Right lobe of liver (tissue), 6 donors: ENCODE results near the gene EEF1AKMT3. TPM values are rescaled to one million over a fixed set of nuclear protein-coding genes. Genes with fewer than 3 reads are reported as not detected.
A peak's percentile ranks its signal among the peaks of the same experiment; 100 is the strongest.
"Not testable (repeated sequence)": the region's sequence is repeated elsewhere in the genome, so short reads cannot be mapped to it uniquely, and the experiment has no call there.

Experiments
- ATAC-seq, 4 donors: fragments of 200-7000 bp; cut with Tn5 transposase; one replicate each; pipeline ENCODE4 v1.9.1; 2020; ENCODE audit warnings: mild to moderate bottlenecking in 4 of 4, moderate library complexity in 4 of 4
- DNase-seq, 3 donors: peaks; one replicate each; pipeline ENCODE4 v3.0.0-alpha.2; 2020
- H3K27ac ChIP-seq, 3 donors: fragments of 200-600 bp; one replicate each; pipeline ENCODE4 v1.8.0; 2022
- H3K27me3 ChIP-seq, 2 donors: fragments of 200-600 bp; one replicate each; pipeline ENCODE4 v1.8.0; 2022
- H3K36me3 ChIP-seq, 4 donors: fragments of 200-600 bp; sonication (generic) in 1 of 4; one replicate each; pipeline versions ENCODE4 v1.5.1 to v1.8.0; 2017 to 2022; ENCODE audit warnings: control low read depth in 1 of 4
- H3K4me1 ChIP-seq, 4 donors: fragments of 200-600 bp; sonication (generic) in 1 of 4; one replicate each; pipeline versions ENCODE4 v1.5.1 to v1.8.0; 2017 to 2022; ENCODE audit warnings: control low read depth in 1 of 4
- H3K4me3 ChIP-seq, 3 donors: fragments of 200-600 bp; one replicate each; pipeline ENCODE4 v1.8.0; 2022
- H3K9me3 ChIP-seq, 4 donors: fragments of 200-600 bp; sonication (generic) in 1 of 4; one replicate each; pipeline versions ENCODE4 v1.5.1 to v1.8.0; 2017 to 2022; ENCODE audit warnings: control low read depth in 1 of 4
- POLR2A ChIP-seq: fragments of 450-650 bp; IDR thresholded peaks from one replicate; pipeline ENCODE4 v1.6.1; 2017; ENCODE audit warnings: antibody characterized with exemption, mild to moderate bottlenecking
- WGBS: methylation state at CpG from one replicate; pipeline ENCODE4 v1.1.6; 2018; ENCODE audit warnings: low coverage, low lambda C conversion rate; ENCODE audit not compliant: insufficient coverage; ENCODE audit errors: missing lambda C conversion rate; 5-methylcytosine and 5-hydroxymethylcytosine counted together
- intact Hi-C, 2 donors: fragments of 100-400 bp; cut with DNase I; formaldehyde crosslinking; loops; one replicate each; pipeline versions ENCODE4 v1.11.2 to v1.14.1; 2022
- total RNA-seq, 6 experiments: library from RNA; depleted of rRNA in 2 of 6; stranded (reverse); fragments of >200 nt in 2 of 6; fragmentation: NEBNext Ultra II Directional in 3 of 6; extraction: Animal tissue kit (Norgen Biotek cat#: 25700) in 3 of 6; gene quantifications; one replicate each; pipeline versions ENCODE4 v1.1.0 to v1.2.4, GENCODE V29; 2016 to 2023
- TF ChIP-seq, protein P1 (sequence below), 4 donors: fragments of 200-600 bp in 3 of 4; fragments of 450-650 bp in 1 of 4; IDR thresholded peaks; one replicate each; pipeline versions ENCODE4 v1.5.1 to v1.8.0; 2016 to 2022; ENCODE audit warnings: antibody characterized with exemption in 4 of 4, mild to moderate bottlenecking in 2 of 4
- donor health status: DM: no; HTN: yes; CAD: no.
- donor health status: DM: no; HTN: no; CAD: no.
- donor health status: DM: no; HTN: no; CAD: no.
- donor health status: DM: no; HTN: yes; CAD: no.
- donor health status: DM: no; HTN: yes; CAD: no.

EEF1AKMT3 gene
- total RNA-seq, 6 experiments from 2014 or later, result 3.2 to 5.5 (median 3.7) TPM

DNA sequence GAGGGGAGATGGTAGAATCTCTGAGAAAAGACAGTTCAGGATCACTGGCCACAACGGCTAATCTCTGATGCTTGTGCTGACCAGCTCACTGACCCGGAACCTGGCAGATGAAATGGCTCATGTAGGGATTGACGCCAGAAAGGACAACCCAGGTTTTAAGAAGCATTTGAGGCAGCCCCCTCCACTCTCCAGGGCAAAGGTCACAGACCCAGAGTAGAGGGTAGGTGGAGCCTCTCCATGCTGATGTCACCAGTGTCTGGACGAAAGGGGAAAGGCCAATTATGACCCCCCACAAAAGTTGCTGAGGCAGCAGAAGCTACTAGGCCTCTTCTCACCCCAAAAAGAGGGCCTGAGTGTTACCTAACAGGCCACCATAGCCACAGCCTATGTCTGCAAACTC lies 1.7 kb upstream of the EEF1AKMT3 start:
- Histone ChIP-seq H3K36me3 (no peaks in the 10 kb centered on the region), H3K27ac (no peak overlapping the region), H3K27me3 (no peaks in the 10 kb centered on the region), H3K9me3 (no peaks in the 10 kb centered on the region), H3K4me3 (no peak overlapping the region), H3K4me1 (peaks cover 2 to 15% (median 8%) of the 10 kb centered on the region in 4 donors)
- WGBS, result 82% methylated on average over 3 of the region's 4 CpGs
- intact Hi-C loops, result no loop called here
- DNase-seq (no peak), ATAC-seq (no peak)
- TF ChIP-seq, protein P1, sequence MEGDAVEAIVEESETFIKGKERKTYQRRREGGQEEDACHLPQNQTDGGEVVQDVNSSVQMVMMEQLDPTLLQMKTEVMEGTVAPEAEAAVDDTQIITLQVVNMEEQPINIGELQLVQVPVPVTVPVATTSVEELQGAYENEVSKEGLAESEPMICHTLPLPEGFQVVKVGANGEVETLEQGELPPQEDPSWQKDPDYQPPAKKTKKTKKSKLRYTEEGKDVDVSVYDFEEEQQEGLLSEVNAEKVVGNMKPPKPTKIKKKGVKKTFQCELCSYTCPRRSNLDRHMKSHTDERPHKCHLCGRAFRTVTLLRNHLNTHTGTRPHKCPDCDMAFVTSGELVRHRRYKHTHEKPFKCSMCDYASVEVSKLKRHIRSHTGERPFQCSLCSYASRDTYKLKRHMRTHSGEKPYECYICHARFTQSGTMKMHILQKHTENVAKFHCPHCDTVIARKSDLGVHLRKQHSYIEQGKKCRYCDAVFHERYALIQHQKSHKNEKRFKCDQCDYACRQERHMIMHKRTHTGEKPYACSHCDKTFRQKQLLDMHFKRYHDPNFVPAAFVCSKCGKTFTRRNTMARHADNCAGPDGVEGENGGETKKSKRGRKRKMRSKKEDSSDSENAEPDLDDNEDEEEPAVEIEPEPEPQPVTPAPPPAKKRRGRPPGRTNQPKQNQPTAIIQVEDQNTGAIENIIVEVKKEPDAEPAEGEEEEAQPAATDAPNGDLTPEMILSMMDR (IDR thresholded peaks at IDR 0.05), result no peak
- no peak for TF ChIP-seq POLR2A

DNA sequence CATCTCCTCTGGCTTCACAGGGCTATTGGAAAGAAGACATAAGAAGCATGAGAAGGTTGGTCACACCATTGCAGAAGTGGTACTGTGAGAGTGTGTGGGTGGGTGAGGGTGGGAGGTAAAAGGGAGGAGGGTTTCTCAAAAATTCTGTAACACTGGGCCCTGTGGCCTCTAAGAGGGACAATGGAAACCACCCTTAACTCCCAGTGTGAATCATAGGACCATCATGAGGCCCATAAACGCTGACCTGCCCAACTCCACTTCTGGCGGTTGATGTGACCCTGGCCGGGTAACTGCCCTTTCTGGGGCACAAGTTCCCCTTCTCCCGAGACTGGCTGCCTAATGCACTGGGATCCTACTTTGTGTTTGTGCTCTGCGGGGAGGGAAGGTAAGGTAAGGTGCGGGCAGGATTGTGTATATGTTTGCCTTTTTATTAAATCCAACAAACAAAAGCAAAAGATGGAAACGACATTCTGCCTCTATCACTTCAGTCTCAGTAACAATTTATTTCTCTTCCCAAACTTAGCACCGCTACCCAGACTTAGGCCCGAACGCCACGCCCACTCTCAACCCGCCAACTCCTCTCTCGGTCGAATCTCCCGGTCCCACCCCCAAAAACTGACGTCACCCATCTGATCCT lies 1.1 kb upstream of the EEF1AKMT3 start:
- Histone ChIP-seq H3K36me3 (no peaks in the 10 kb centered on the region), H3K27ac (peak overlapping the region; percentile 75 to 96 (median 75)), H3K9me3 (no peaks in the 10 kb centered on the region), H3K4me1 (peaks cover 2 to 11% (median 7%) of the 10 kb centered on the region in 4 donors), H3K27me3 (no peaks in the 10 kb centered on the region), H3K4me3 (peak overlapping the region; percentile 72 to 88 (median 79))
- no peak for TF ChIP-seq POLR2A
- TF ChIP-seq, protein P1 (IDR thresholded peaks at IDR 0.05), result no peak
- DNase-seq, result peak; percentile 86 to 89 (median 89)
- peak; percentile 78 to 82 (median 79) for ATAC-seq
- intact Hi-C loops, result no loop called here
- under 1% methylated on average over 15 of the region's 16 CpGs for WGBS

DNA sequence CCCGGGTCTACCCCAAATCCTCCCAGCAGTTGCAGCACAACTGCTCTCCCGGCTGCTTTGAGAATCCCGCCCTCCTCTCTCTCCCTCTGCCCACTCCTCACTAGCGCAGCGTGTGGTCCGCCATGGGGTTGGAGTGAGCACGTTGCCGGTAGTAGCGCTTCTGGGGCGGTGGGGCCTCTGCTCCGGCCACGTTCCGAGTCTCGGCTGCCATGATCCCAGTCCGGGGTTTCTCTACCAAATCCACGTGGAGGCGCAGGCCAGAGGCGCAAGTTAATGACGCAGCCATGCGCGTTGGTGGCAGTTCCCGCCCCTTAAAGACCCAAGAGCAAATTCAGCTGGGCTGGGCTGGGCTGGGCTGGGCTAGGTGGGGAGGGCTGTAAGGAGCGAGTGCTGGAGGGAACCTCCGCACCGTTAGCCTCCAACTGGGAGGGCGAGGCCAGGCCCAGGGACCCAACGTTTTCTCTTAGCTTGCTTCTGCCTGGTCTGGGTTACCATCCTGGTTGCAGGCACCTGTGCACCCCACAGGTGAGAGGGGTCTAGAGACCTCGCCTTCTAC lies 463 bp upstream of the EEF1AKMT3 start, which contains the start of gene METTL1:
Gene METTL1, minus strand, starts transcription at position 233 of the 556 bp plus-strand sequence. Its CDS starts 22 bp downstream, at position 211.
- intact Hi-C loops, result no loop called here

DNA sequence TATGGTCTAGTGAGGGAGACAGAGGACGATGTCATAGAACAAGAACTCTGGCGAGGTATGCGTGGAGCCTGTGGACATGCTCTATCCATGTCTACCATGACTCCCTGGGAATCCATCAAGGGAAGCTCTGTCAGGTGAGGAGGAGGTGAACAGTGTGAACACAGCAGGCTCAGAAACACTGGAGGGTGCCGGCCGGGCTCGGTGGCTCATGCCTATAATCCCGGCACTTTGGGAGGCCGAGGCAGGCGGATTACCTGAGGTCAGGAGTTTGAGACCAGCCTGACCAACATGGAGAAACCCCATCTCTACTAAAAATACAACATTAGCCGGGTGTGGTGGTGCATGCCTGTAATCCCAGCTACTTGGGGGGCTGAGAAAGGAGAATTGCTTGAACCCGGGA lies 2.2 kb downstream of the EEF1AKMT3 start:
- intact Hi-C loops, result not testable (repeated sequence)
- 93% methylated on average over 10 of the region's 11 CpGs for WGBS
- peaks cover 2 to 11% (median 7%) of the 10 kb centered on the region in 4 donors for H3K4me1 ChIP-seq

More for the DNA sequence above, 463 bp upstream of the EEF1AKMT3 start, which contains the start of gene METTL1:
- no peaks in the 10 kb centered on the region for H3K27me3 ChIP-seq
- ATAC-seq (peak; percentile 92 to 96 (median 94)), DNase-seq (peak; percentile 93 to 95 (median 95))
- no peaks in the 10 kb centered on the region for H3K9me3 ChIP-seq
- TF ChIP-seq, protein P1 (IDR thresholded peaks at IDR 0.05), result no peak
- TF ChIP-seq POLR2A, result peak; percentile 78
- H3K27ac ChIP-seq, result peak within 1 kb of the TSS; percentile 75 to 96 (median 75)
- H3K4me3 ChIP-seq, result peak within 1 kb of the TSS; percentile 72 to 88 (median 79)
- peaks cover 2 to 11% (median 7%) of the 10 kb centered on the region in 4 donors for H3K4me1 ChIP-seq
- no peaks in the 10 kb centered on the region for H3K36me3 ChIP-seq
- WGBS, result 0% methylated on average over 22 of the region's 28 CpGs

DNA sequence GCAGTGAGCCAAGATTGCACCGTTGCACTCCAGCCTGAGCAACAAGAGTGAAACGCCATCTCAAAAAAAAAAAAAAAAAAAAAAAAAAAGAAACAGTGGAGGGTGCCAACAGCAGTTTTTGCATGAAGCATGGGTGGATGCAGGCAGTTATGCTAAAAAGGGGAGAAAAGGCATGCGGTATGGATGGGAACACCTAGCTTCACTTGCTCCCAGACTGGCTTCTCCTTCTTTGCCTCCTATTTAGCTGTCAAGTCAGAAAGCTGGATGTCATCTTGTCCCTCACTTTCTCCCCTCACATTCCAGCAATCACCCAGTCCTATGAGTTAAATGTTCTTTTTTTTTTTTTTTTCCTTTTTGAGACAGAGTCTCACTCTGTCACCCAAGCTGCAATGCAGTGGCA lies 2.6 kb downstream of the EEF1AKMT3 start:
- ATAC-seq (no peak), DNase-seq (no peak)
- H3K4me1 ChIP-seq, result peaks cover 2 to 11% (median 7%) of the 10 kb centered on the region in 4 donors
- 80% methylated on average over 1 of the region's 3 CpGs for WGBS
- no peak overlapping the region for H3K4me3 ChIP-seq
- intact Hi-C loops, result no loop called here
- no peak for TF ChIP-seq POLR2A
- TF ChIP-seq, protein P1 (IDR thresholded peaks at IDR 0.05), result no peak
- no peaks in the 10 kb centered on the region for H3K27me3 ChIP-seq
- H3K36me3 ChIP-seq, result no peaks in the 10 kb centered on the region
- no peaks in the 10 kb centered on the region for H3K9me3 ChIP-seq
- no peak overlapping the region for H3K27ac ChIP-seq

More for the DNA sequence above, 2.2 kb downstream of the EEF1AKMT3 start:
- ATAC-seq, H3K36me3 ChIP-seq, DNase-seq, H3K4me3 ChIP-seq, H3K27me3 ChIP-seq, H3K27ac ChIP-seq, H3K9me3 ChIP-seq: not testable (repeated sequence)
